HG02885 (cell line): ENCODE results near the gene HAGH.
A peak's percentile ranks its signal among the peaks of the same experiment; 100 is the strongest.

Experiments used
- ATAC-seq: cut with Tn5 transposase; IDR thresholded peaks from one replicate; pipeline ENCODE4 v1.9.1; 2021; ENCODE audit warnings: mild to moderate bottlenecking; ENCODE audit not compliant: unreplicated experiment, poor library complexity

The HAGH gene

GRCh38 chr16:1775846-1776671 lies 50.6 kb downstream of the HAGH start:
- ATAC-seq, result no peak

GRCh38 chr16:1775006-1775845 lies 51.4 kb downstream of the HAGH start:
- no peak for ATAC-seq

- no peak for ATAC-seq
Measured at GRCh38 chr16:1774448-1774780, 52.2 kb downstream of the HAGH start.

- no peak for ATAC-seq
Measured at GRCh38 chr16:1773703-1774447, 52.8 kb downstream of the HAGH start.

GRCh38 chr16:1772908-1773702 lies 53.5 kb downstream of the HAGH start, which contains the start of gene MRPS34:
Gene MRPS34 (minus strand): TSS chr16:1773134. CDS start chr16:1773119, 15 bp downstream.
- peak; percentile 53 for ATAC-seq

- ATAC-seq, result peak; percentile 10
Measured at GRCh38 chr16:1772362-1772907, 54.2 kb downstream of the HAGH start, which contains the start of gene EME2. Gene EME2 (plus strand): TSS chr16:1772810. CDS start chr16:1773228, 418 bp downstream.

GRCh38 chr16:1771864-1772361 lies 54.7 kb downstream of the HAGH start:
- no peak for ATAC-seq

GRCh38 chr16:1771188-1771863 lies 55.3 kb downstream of the HAGH start, which contains the start of gene NME3:
Gene NME3 (minus strand): TSS chr16:1771543. CDS start chr16:1771534, 9 bp downstream.
- ATAC-seq, result no peak

- ATAC-seq, result no peak
Measured at GRCh38 chr16:1770328-1771187, 56.1 kb downstream of the HAGH start.

- ATAC-seq, result no peak
Measured at GRCh38 chr16:1769402-1770300, 57.0 kb downstream of the HAGH start.

- ATAC-seq, result no peak
Measured at GRCh38 chr16:1768767-1769401, 57.7 kb downstream of the HAGH start.

- no peak for ATAC-seq
Measured at GRCh38 chr16:1768061-1768766, 58.4 kb downstream of the HAGH start.

GRCh38 chr16:1767116-1767994 lies 59.3 kb downstream of the HAGH start:
- no peak for ATAC-seq

- ATAC-seq, result no peak
Measured at GRCh38 chr16:1766701-1767100, 59.9 kb downstream of the HAGH start.

GRCh38 chr16:1766231-1766630 lies 60.4 kb downstream of the HAGH start:
- no peak for ATAC-seq
